Measurements from ENCODE around the gene ANO2. TPM values are rescaled to one million over a fixed set of nuclear protein-coding genes. Genes with fewer than 3 reads are reported as not detected.

The ANO2 gene
- total RNA-seq, 2 donors from 2014 or later = 1.8 to 2.6 TPM

- DNase-seq = no peak
- ATAC-seq = no peak
Measured at GRCh38 chr12:5624486-5625272, 320.4 kb downstream of the ANO2 start.

DNA sequence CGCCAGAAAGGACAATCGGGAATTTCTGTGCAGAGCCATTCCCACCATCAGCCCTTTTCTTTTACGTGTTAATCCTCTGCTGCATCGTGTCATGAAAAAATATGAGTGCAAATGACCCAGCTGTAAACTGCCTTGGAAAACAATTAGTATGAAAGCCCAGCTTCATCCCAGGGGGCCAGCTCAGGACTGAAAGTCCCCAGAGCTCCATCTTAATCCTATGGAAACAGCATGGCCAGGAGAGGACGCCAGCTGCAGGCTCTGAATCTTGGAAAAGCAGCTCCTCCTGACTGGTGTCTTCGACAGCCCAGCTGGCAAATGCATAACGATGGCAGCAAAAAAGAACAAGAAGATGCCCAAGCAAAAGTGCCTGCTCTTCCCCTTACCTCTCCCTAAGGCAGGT is 321.6 kb downstream of the ANO2 start:
- DNase-seq (no peak), ATAC-seq (no peak)
- intact Hi-C loops (cut with DNase I, micrococcal nuclease) = no loop called here

More at GRCh38 chr12:5624486-5625272, 320.4 kb downstream of the ANO2 start:
- intact Hi-C loops (cut with DNase I, micrococcal nuclease) = no loop called here

DNA sequence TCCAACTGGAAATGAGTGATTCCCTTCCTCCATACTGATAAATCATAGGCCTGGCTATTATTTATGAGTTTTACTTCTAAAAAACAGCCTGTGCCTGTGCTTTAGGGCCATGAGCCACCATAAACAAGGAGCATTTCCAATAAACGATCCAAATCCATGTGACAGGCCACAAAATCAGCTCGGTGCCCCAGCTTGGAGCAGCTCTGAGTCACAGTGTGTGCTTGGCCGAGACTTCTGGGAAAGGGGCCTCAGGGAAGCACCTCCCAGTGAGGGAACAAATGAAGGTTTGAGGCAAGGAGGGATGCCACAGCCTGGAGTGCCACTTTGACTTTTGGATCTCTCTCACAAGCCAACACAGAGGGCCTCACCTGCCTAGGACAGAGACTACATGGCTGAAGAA is 322.8 kb downstream of the ANO2 start:
- no peak for ATAC-seq
- intact Hi-C loops (cut with DNase I, micrococcal nuclease) = no loop called here
- DNase-seq = no peak

GRCh38 chr12:5621329-5621728 is 323.7 kb downstream of the ANO2 start:
- ATAC-seq (no peak), DNase-seq (no peak)
- intact Hi-C loops (cut with DNase I, micrococcal nuclease) = no loop called here

DNA sequence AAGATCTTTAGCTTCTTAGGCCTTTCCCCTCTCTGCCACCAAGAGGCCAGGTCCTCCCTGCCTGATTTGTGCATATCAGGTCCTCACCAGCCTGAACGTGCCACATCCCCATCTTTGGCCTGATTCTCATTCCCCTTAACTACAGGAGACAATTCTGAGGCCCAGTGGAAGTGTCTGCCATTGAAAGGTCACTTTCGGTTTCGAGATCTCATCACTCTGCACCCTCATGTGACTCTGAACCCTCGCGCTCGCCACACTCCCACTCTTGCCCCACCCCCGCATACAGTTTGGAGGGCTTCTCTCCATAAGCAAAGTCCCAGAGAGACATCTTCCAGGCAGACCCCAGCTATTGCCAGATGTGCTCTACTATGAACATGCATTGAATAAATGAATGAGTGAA is 324.2 kb downstream of the ANO2 start:
- no peak for ATAC-seq
- intact Hi-C loops (cut with DNase I, micrococcal nuclease) = no loop called here
- no peak for DNase-seq

DNA sequence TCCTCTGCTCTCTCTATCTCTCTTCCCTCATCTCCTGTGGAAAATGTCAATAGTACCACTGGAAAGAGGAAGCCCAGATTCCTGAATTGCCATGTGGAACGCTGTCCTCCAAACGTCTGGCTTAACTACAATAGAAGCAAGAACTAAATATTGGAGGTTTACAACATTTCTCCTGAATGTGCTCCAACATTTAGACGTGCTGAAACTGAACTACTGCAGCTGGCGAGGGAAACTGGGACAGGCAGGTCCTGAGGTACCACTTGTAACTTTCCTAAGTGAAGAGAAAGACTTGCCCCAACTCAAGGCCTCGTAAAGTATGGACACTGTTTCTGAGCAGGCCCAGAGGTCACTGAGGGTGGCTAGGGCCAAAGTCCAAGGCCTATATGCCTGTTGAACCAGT is 325.4 kb downstream of the ANO2 start:
- no peak for ATAC-seq
- intact Hi-C loops (cut with DNase I, micrococcal nuclease) = no loop called here
- no peak for DNase-seq

GRCh38 chr12:5616854-5617253 is 328.2 kb downstream of the ANO2 start:
- ATAC-seq (no peak), DNase-seq (no peak)
- intact Hi-C loops (cut with DNase I, micrococcal nuclease) = no loop called here

DNA sequence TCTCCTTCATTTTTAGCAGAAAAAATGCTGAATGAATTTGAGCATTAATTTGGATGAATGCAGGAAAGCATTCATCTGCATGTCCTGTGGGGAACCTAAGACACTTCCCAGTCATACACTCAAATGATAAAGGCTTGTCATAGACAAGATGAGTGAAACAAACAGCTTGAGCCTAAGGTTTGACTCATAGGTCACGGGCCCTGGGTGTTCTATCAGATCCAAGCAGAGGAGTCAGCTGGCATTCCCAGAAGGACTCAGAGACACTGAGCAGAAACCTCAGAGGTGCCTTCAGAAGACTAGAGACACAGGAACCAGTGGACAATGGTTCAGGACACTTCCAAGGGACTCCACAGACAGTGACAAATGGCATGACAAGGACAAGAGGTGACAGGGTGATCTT is 329.3 kb downstream of the ANO2 start:
- DNase-seq (no peak), ATAC-seq (no peak)
- intact Hi-C loops (cut with DNase I, micrococcal nuclease) = no loop called here

GRCh38 chr12:5614256-5614655 is 330.8 kb downstream of the ANO2 start:
- intact Hi-C loops (cut with DNase I, micrococcal nuclease) = no loop called here
- ATAC-seq (no peak), DNase-seq (no peak)

- DNase-seq = no peak
- intact Hi-C loops (cut with DNase I, micrococcal nuclease) = no loop called here
Measured at GRCh38 chr12:5612556-5613410, 332.3 kb downstream of the ANO2 start.

DNA sequence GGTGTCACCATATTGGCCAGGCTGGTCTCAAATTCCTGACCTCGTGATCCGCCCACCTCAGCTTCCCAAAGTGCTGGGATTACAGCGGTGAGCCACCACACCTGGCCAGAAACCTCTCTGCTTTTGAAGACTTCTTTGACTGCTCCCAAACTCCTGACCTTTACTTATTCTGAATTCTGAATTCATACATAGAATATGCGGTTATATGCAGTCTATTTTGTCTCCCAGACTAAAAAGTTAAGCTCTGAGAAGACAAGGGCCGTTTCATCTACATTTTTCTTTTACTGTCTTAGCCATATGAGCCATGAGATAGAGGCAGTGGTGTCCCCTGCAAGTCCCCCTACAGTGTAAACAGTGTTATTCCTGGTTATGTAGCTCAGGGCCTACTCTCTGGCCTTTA is 333.9 kb downstream of the ANO2 start:
- ATAC-seq (no peak), DNase-seq (no peak)
- intact Hi-C loops (cut with DNase I, micrococcal nuclease) = no loop called here

More at GRCh38 chr12:5612556-5613410, 332.3 kb downstream of the ANO2 start:
- no peak for ATAC-seq

- no peak for DNase-seq
- intact Hi-C loops (cut with DNase I, micrococcal nuclease) = no loop called here
- no peak for ATAC-seq
Measured at GRCh38 chr12:5599378-5599777, 345.7 kb downstream of the ANO2 start.

DNA sequence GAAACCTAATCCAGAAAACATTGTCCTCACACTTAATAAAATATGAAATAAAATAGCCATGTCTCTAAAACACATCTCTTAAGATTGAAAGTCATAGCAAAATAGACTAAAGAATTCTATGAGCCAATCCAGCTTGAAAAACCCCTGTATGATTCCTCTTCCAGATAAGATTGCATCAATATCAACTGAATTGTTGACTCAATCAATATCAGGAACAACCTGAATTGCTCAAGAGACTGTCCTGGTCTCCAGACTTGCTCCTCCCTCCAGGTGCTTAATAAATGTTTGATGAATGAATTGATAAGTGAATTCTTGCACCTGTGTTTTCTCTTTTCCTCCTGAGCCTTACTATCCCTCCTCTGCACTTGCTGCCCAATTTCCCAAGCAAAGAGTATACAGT is 351.1 kb downstream of the ANO2 start:
- intact Hi-C loops (cut with DNase I, micrococcal nuclease) = no loop called here
- DNase-seq = no peak
- no peak for ATAC-seq

DNA sequence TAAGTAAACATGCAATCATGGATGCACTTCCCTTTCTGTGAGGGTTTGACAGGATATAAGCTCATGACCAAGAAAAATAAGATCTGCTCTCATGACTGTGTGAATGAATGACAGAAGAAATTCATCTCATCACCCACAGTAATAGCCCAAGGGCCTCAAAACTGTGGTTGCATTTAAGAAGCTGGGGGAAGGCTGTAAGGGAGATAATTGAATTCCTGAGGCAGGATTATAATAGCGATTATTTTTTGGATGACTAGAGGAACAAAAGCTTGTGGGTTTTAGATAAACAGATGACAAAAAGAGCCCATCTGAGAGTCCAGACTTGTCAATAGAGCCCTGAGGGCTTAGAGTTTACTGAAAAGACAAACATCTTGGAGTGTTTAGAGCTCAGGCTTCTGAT is 352.0 kb downstream of the ANO2 start:
- intact Hi-C loops (cut with DNase I, micrococcal nuclease) = no loop called here
- no peak for ATAC-seq
- DNase-seq = no peak

DNA sequence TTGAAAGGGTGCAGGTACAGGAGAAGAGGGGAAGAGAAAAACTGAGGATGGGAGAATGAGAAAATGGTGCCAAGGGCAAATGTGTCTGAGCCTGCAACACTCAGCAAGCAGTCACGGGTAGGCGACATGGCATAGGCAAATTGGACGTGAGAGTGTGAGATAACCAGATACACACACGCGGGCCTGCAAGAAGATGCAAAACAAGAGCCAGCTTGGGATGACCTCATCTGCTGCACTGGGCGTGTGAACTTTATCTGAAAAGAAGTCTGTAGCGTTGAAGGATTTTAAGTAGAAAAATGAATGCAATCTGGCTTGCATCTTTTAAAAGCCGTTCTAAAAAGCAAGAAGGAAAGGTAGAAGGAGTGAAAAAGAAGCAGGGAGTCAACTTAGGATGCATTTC is 352.7 kb downstream of the ANO2 start:
- ATAC-seq = no peak
- intact Hi-C loops (cut with DNase I, micrococcal nuclease) = no loop called here
- no peak for DNase-seq

DNA sequence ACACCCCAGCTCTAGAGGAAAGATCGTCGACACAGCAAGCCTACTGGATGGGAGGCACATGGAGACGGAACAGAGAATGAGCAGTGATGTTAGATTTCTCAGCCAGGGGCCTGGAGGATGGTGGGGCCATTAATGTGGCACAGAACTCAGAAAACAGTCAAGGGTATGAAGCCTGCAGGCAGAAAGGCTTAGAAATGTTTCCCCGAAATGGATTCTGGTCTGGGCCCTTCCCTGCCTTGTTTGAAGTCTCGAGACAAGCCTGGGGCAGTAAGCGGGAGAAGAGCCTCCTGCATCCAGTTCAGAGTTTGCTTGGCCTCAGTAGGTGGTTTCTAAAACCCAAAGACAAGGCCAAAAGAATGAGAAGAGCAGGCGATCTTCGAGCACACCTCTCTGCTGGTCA is 354.7 kb downstream of the ANO2 start:
- intact Hi-C loops (cut with DNase I, micrococcal nuclease) = no loop called here
- DNase-seq (no peak), ATAC-seq (no peak)

DNA sequence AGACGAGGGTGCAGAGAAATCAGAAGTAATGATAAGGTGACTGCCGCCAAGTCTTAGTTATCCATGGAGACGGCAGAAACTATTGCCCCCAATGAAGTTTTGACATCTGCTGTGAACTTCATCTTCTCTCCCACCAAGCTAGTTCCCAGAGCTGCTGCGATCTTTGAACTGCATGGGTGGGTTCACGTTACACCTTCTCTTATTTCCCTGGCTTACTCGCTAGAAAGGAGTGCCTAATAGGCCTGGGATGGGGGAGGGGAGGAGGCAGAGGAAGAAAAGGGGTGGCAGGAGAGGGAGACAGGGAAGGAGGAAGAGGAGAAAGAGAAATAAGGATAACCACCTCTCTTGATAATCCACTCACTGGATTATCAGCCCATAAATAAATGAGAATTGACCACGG is 356.0 kb downstream of the ANO2 start:
- intact Hi-C loops (cut with DNase I, micrococcal nuclease) = no loop called here
- no peak for ATAC-seq
- no peak for DNase-seq

DNA sequence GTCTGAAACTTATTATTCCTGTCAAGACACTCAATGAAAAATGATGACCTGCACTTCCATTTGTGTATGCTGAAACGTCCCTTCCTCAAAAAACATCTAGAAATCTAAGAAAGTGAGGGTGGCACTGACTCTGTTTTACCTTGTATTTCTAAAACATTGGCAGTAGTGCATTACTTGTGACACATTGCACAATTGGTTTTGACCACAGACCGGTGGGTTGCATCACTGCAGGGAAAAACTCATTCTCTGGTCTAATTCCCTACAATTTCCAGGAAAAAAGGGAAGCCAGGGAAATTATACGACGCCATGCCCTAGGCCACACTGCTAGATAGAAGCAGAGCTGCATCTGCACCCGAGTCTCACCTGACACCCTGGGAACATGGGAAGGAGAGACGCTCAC is 356.5 kb downstream of the ANO2 start:
- ATAC-seq (no peak), DNase-seq (no peak)
- intact Hi-C loops (cut with DNase I, micrococcal nuclease) = no loop called here

- intact Hi-C loops (cut with DNase I, micrococcal nuclease) = no loop called here
- no peak for DNase-seq
- ATAC-seq = no peak
Measured at GRCh38 chr12:5588176-5588575, 356.9 kb downstream of the ANO2 start.

DNA sequence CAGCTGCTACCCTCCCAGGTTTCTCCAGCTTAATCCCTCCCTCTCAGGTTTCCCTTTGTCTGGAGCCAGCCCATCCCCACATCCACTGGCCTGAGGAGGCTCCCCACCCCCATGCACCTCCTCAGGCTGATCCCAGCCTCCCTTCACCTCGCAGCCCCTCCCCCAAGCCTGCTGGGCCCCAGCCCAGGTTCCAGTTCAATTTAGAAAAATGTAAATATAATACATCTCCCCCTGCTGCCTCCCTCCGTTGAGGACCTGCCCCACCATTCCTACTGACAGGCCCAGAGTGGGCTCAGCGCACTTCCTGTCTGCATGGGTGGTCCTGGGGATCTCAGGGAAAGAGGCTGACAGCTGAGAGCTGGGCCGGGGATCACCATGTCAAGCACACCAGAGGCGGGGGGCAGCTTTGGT is 357.3 kb downstream of the ANO2 start:
- ATAC-seq = no peak
- intact Hi-C loops (cut with DNase I, micrococcal nuclease) = no loop called here
- no peak for DNase-seq
